IMR-90 (cell line): ENCODE measurements around the gene CHPF. TPM values are rescaled to one million over a fixed set of nuclear protein-coding genes. Genes with fewer than 3 reads are reported as not detected.

ENCODE experiments used
- ATAC-seq: fragments of 200-7000 bp; cut with Tn5 transposase; 2 replicates; pipeline ENCODE4 v1.9.1; 2020; ENCODE audit warnings: low read depth, mild to moderate bottlenecking, moderate library complexity
- BruUV-seq: library from RNA; stranded (reverse); fragments of 400-500 nt; replicated peaks from 2 replicates; lab custom pipeline; 2021; lab: Mats Ljungman, UMichigan
- CTCF ChIA-PET: fragments of 300-600 bp; formaldehyde crosslinking; extraction: SDS; loops from one replicate; lab custom pipeline; 2021; ENCODE audit warnings: antibody characterized with exemption; lab: Yijun Ruan, JAX
- POLR2A ChIA-PET: fragments of 300-600 bp; sonication (Branson Sonifier 250); formaldehyde crosslinking; loops from one replicate; lab custom pipeline; 2022; ENCODE audit warnings: antibody characterized with exemption; ENCODE audit not compliant: unreplicated experiment; lab: Charles Lee
- DNase-seq: peaks from one replicate; pipeline ENCODE4 v3.0.0; 2013
- H2AFZ ChIP-seq: replicated peaks from 2 replicates; pipeline ENCODE3; 2013; ENCODE audit warnings: low read length, mild to moderate bottlenecking; ENCODE audit not compliant: poor library complexity
- H2AK5ac ChIP-seq: 2 replicates; pipeline ENCODE4 v1.6.1; 2013; ENCODE audit warnings: low read depth, low read length, inconsistent platforms
- H2AK9ac ChIP-seq: replicated peaks from 2 replicates; pipeline ENCODE3; 2013; ENCODE audit warnings: mild to moderate bottlenecking, low read depth, low read length, moderate library complexity; ENCODE audit not compliant: poor library complexity
- H2BK120ac ChIP-seq: 2 replicates; pipeline ENCODE4 v1.6.1; 2013; ENCODE audit warnings: low read depth, low read length, inconsistent platforms
- H2BK15ac ChIP-seq: 3 replicates; pipeline ENCODE4 v1.6.1; 2013; ENCODE audit warnings: low read depth, low read length, inconsistent platforms
- H2BK20ac ChIP-seq: 2 replicates; pipeline ENCODE4 v1.6.1; 2013; ENCODE audit warnings: low read depth, mild to moderate bottlenecking, inconsistent platforms, low read length, moderate library complexity
- H2BK5ac ChIP-seq: 2 replicates; pipeline ENCODE4 v1.6.1; 2013; ENCODE audit warnings: mild to moderate bottlenecking, low read depth, low read length, inconsistent platforms; ENCODE audit not compliant: poor library complexity, severe bottlenecking
- H3K14ac ChIP-seq: replicated peaks from 2 replicates; pipeline ENCODE4 v1.6.1; 2013; ENCODE audit warnings: low read depth, low read length, inconsistent platforms
- H3K18ac ChIP-seq: 2 replicates; pipeline ENCODE4 v1.6.1; 2013; ENCODE audit warnings: low read depth, low read length, control low read depth
- H3K23ac ChIP-seq: 2 replicates; pipeline ENCODE4 v1.6.1; 2013; ENCODE audit warnings: low read depth, low read length, inconsistent platforms
- H3K27ac ChIP-seq: 2 replicates; pipeline ENCODE4 v1.5.1; 2013; ENCODE audit warnings: mild to moderate bottlenecking, control low read depth, low read length; ENCODE audit not compliant: insufficient read depth
- H3K27me3 ChIP-seq: 2 replicates; pipeline ENCODE4 v1.6.1; 2013; ENCODE audit warnings: low read length; ENCODE audit not compliant: control insufficient read depth, insufficient read depth
- H3K36me3 ChIP-seq: 2 replicates; pipeline ENCODE4 v1.6.1; 2013; ENCODE audit warnings: low read length, mixed read lengths; ENCODE audit not compliant: control insufficient read depth, insufficient read depth
- H3K4ac ChIP-seq: 2 replicates; pipeline ENCODE4 v1.6.1; 2013; ENCODE audit warnings: low read depth, low read length, inconsistent platforms
- H3K4me1 ChIP-seq: 2 replicates; pipeline ENCODE4 v1.6.1; 2013; ENCODE audit warnings: low read length, mixed read lengths; ENCODE audit not compliant: control insufficient read depth, insufficient read depth
- H3K4me2 ChIP-seq: 2 replicates; pipeline ENCODE4 v1.6.1; 2013; ENCODE audit warnings: low read depth, mild to moderate bottlenecking, control low read depth, low read length, moderate library complexity
- H3K4me3 ChIP-seq: 2 replicates; pipeline ENCODE4 v1.5.1; 2013; ENCODE audit warnings: low read depth, mild to moderate bottlenecking, control low read depth, low read length, moderate library complexity; ENCODE audit not compliant: insufficient read depth
- H3K56ac ChIP-seq: 2 replicates; pipeline ENCODE4 v1.6.1; 2013; ENCODE audit warnings: low read length, inconsistent platforms; ENCODE audit not compliant: insufficient read depth; ENCODE audit errors: extremely low read depth
- H3K79me1 ChIP-seq, 2 experiments: 2 replicates each; pipeline ENCODE4 v1.6.1; 2013; ENCODE audit warnings: low read length in 2 of 2, inconsistent platforms in 1 of 2, low read depth in 1 of 2
- H3K9ac ChIP-seq: 2 replicates; pipeline ENCODE4 v1.6.1; 2013; ENCODE audit warnings: low read depth, low read length, control low read depth
- H3K9me1 ChIP-seq: 2 replicates; pipeline ENCODE4 v1.6.1; 2013; ENCODE audit warnings: low read length, inconsistent platforms; ENCODE audit not compliant: insufficient read depth
- H3K9me3 ChIP-seq: 2 replicates; pipeline ENCODE4 v1.6.1; 2013; ENCODE audit warnings: low read length; ENCODE audit not compliant: control insufficient read depth, insufficient read depth
- H4K20me1 ChIP-seq: 2 replicates; pipeline ENCODE4 v1.6.1; 2013; ENCODE audit warnings: low read length, inconsistent platforms; ENCODE audit not compliant: insufficient read depth
- H4K5ac ChIP-seq: 2 replicates; pipeline ENCODE4 v1.6.1; 2013; ENCODE audit warnings: mild to moderate bottlenecking, low read depth, low read length, control low read depth
- H4K8ac ChIP-seq, 2 experiments: 2 replicates each; pipeline ENCODE4 v1.6.1; 2013; ENCODE audit warnings: low read depth in 2 of 2, low read length in 2 of 2, control low read depth in 1 of 2, inconsistent platforms in 1 of 2
- H4K91ac ChIP-seq: 2 replicates; pipeline ENCODE4 v1.6.1; 2013; ENCODE audit warnings: low read depth, low read length, inconsistent platforms; ENCODE audit not compliant: insufficient read depth
- CEBPB ChIP-seq: IDR thresholded peaks from 2 replicates; pipeline ENCODE4 v1.6.1; 2012; ENCODE audit warnings: low read depth, low read length, improper control_type of control experiment
- FOS ChIP-seq: fragments of 150-350 bp; IDR thresholded peaks from 2 replicates; pipeline ENCODE4 v1.6.1; 2016; ENCODE audit warnings: low read depth, low read length
- MAZ ChIP-seq: IDR thresholded peaks from 2 replicates; pipeline ENCODE4 v1.6.1; 2012; ENCODE audit warnings: low read depth, mild to moderate bottlenecking, low read length, improper control_type of control experiment, moderate library complexity, borderline replicate concordance
- MXI1 ChIP-seq: IDR thresholded peaks from 2 replicates; pipeline ENCODE4 v1.6.1; 2012; ENCODE audit warnings: low read depth, mild to moderate bottlenecking, low read length, moderate library complexity, borderline replicate concordance
- NFE2L2 ChIP-seq: fragments of 150-350 bp; IDR thresholded peaks from 2 replicates; pipeline ENCODE4 v1.6.1; 2016; ENCODE audit warnings: low read depth, mild to moderate bottlenecking, low read length
- POLR2A ChIP-seq: IDR thresholded peaks from 2 replicates; pipeline ENCODE4 v1.6.1; 2012; ENCODE audit warnings: mild to moderate bottlenecking, low read depth, low read length
- RAD21 ChIP-seq: IDR thresholded peaks from 2 replicates; pipeline ENCODE4 v1.6.1; 2012; ENCODE audit warnings: low read length, improper control_type of control experiment
- RCOR1 ChIP-seq: IDR thresholded peaks from 2 replicates; pipeline ENCODE4 v1.6.1; 2012; ENCODE audit warnings: mild to moderate bottlenecking, low read length, improper control_type of control experiment; ENCODE audit not compliant: insufficient replicate concordance
- RFX5 ChIP-seq: IDR thresholded peaks from 2 replicates; pipeline ENCODE4 v1.8.0; 2012; ENCODE audit warnings: low read depth, mild to moderate bottlenecking, low read length, moderate library complexity
- SMC3 ChIP-seq: fragments of 150-350 bp; IDR thresholded peaks from 2 replicates; pipeline ENCODE4 v1.6.1; 2016; ENCODE audit warnings: low read depth, mild to moderate bottlenecking, antibody characterized with exemption, low read length, moderate library complexity
- WGBS, 2 experiments: methylation state at CpG; one replicate each; pipeline versions ENCODE4 v1.1.5 to v1.1.7; 2013; ENCODE audit warnings: missing lambda C conversion rate in 2 of 2; ENCODE audit not compliant: insufficient read length in 1 of 2; ENCODE audit errors: extremely low coverage in 2 of 2; 5-methylcytosine and 5-hydroxymethylcytosine counted together
- dilution Hi-C: fragments of 300-500 bp; cut with HindIII; formaldehyde crosslinking; loops from one replicate; pipeline ENCODE4 v1.14.3; 2018; ENCODE audit warnings: low sequenced_read_pairs; ENCODE audit not compliant: unreplicated experiment
- in situ Hi-C: fragments of 300-500 bp; cut with MboI; formaldehyde crosslinking; loops from 3 replicates; pipeline ENCODE4 v1.14.3; 2019; ENCODE audit warnings: low sequenced_read_pairs, inconsistent platforms, mixed read lengths
- intact Hi-C: fragments of 100-400 bp; cut with micrococcal nuclease; formaldehyde crosslinking; loops from 2 replicates; pipeline ENCODE4 v1.10.0; 2022
- polyA plus RNA-seq, 3 experiments: library from polyadenylated mRNA; depleted of rRNA; stranded (reverse); fragments of >200 nt; gene quantifications; 2 replicates each; pipeline ENCODE4 v1.2.3, GENCODE V29; 2012; ENCODE audit warnings: low replicate concordance in 1 of 3
- total RNA-seq: library from RNA; depleted of rRNA; stranded (reverse); fragments of >200 nt; gene quantifications from 2 replicates; pipeline ENCODE4 v1.2.3, GENCODE V29; 2012
- TF ChIP-seq, protein P1 (sequence below): conservative IDR thresholded peaks from 2 replicates; pipeline ENCODE4 v1.5.1; 2012; ENCODE audit warnings: mild to moderate bottlenecking, low read depth, low read length, improper control_type of control experiment
- TF ChIP-seq, protein P2 (sequence below): fragments of 150-350 bp; IDR thresholded peaks from 2 replicates; pipeline ENCODE4 v1.6.1; 2017; ENCODE audit warnings: mild to moderate bottlenecking, antibody characterized with exemption, low read length, low read depth
- TF ChIP-seq, protein P3 (sequence below): fragments of 150-350 bp; IDR thresholded peaks from 2 replicates; pipeline ENCODE4 v1.6.1; 2016; ENCODE audit warnings: low read depth, mild to moderate bottlenecking, low read length, moderate library complexity, borderline replicate concordance

The CHPF gene
- total and polyA plus RNA-seq, 2 of the 4 experiments (the other 2 are of a cell fraction), result 24.0 to 115 TPM

DNA sequence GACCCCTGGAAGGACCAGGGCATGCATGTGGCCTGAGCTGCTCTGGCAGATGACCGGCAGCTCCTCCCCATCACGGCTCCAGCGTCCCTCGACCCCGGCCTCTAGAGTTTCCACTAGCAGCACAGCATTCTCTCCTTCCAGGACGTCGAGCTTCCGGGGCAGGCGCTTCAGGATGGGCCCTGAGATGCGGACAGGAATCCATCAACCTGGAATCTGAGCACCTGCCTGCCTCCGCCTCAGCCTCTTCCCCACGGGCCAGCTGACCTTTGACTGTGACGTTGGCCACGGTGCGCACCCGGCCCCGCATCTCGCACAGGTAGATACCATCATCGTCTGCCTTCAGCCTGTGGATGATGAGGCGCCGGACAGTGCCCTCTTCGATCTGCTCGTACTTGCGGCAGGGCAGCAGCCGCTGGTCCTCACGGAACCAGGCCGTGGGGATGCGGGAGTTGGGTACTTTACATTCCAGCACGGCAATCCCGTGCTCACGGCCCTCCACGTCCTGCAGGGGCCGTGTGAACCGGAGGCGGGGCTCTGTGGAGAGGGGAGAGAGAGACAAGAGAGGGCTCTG is 24.3 kb upstream of the CHPF start:
- BruUV-seq, result no TSS peak

More for the DNA sequence above, 24.3 kb upstream of the CHPF start:
- peaks cover 8% of the 10 kb centered on the region; the same call in 1 of the 2 replicates for H3K9me1 ChIP-seq
- no peak for DNase-seq
- H2AFZ ChIP-seq, result peak overlapping the region; percentile 15
- H3K79me1 ChIP-seq, result peaks cover 11 to 18% of the 10 kb centered on the region in 2 experiments
- no peaks in the 10 kb centered on the region for H3K9me3 ChIP-seq
- no peak overlapping the region for H2BK15ac ChIP-seq
- H3K36me3 ChIP-seq, result peaks cover 26% of the 10 kb centered on the region
- intact Hi-C loops (no loop called here), in situ Hi-C loops (no loop called here), dilution Hi-C loops (no loop called here)
- 91% methylated on average over 25 of the region's 35 CpGs; no CpG with 5 or more reads in 1 of the 2 experiments for WGBS, 2 experiments
- H3K9ac ChIP-seq, result no peak overlapping the region
- TF ChIP-seq RFX5, result no peak
- TF ChIP-seq, protein P1, sequence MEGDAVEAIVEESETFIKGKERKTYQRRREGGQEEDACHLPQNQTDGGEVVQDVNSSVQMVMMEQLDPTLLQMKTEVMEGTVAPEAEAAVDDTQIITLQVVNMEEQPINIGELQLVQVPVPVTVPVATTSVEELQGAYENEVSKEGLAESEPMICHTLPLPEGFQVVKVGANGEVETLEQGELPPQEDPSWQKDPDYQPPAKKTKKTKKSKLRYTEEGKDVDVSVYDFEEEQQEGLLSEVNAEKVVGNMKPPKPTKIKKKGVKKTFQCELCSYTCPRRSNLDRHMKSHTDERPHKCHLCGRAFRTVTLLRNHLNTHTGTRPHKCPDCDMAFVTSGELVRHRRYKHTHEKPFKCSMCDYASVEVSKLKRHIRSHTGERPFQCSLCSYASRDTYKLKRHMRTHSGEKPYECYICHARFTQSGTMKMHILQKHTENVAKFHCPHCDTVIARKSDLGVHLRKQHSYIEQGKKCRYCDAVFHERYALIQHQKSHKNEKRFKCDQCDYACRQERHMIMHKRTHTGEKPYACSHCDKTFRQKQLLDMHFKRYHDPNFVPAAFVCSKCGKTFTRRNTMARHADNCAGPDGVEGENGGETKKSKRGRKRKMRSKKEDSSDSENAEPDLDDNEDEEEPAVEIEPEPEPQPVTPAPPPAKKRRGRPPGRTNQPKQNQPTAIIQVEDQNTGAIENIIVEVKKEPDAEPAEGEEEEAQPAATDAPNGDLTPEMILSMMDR, result no peak
- TF ChIP-seq RCOR1, result no peak
- TF ChIP-seq MXI1, result no peak
- TF ChIP-seq RAD21, result no peak
- no peak for TF ChIP-seq FOS
- no peak for TF ChIP-seq NFE2L2
- no peak for TF ChIP-seq POLR2A
- TF ChIP-seq, protein P2, sequence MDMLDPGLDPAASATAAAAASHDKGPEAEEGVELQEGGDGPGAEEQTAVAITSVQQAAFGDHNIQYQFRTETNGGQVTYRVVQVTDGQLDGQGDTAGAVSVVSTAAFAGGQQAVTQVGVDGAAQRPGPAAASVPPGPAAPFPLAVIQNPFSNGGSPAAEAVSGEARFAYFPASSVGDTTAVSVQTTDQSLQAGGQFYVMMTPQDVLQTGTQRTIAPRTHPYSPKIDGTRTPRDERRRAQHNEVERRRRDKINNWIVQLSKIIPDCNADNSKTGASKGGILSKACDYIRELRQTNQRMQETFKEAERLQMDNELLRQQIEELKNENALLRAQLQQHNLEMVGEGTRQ, result no peak
- no peak for TF ChIP-seq MAZ
- TF ChIP-seq, protein P3, sequence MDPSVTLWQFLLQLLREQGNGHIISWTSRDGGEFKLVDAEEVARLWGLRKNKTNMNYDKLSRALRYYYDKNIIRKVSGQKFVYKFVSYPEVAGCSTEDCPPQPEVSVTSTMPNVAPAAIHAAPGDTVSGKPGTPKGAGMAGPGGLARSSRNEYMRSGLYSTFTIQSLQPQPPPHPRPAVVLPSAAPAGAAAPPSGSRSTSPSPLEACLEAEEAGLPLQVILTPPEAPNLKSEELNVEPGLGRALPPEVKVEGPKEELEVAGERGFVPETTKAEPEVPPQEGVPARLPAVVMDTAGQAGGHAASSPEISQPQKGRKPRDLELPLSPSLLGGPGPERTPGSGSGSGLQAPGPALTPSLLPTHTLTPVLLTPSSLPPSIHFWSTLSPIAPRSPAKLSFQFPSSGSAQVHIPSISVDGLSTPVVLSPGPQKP, result no peak
- no peak for TF ChIP-seq CEBPB
- no peak for TF ChIP-seq SMC3
- no peak overlapping the region for H4K8ac ChIP-seq
- POLR2A ChIA-PET, result no interaction called here
- H3K23ac ChIP-seq, result no peak overlapping the region
- no peak overlapping the region for H3K18ac ChIP-seq
- no peak overlapping the region for H4K5ac ChIP-seq
- H4K20me1 ChIP-seq, result peaks cover 8% of the 10 kb centered on the region; the same call in 1 of the 2 replicates
- H3K4me3 ChIP-seq, result no peak overlapping the region
- no peak overlapping the region for H2AK9ac ChIP-seq
- no peak overlapping the region for H3K4me2 ChIP-seq
- no peak overlapping the region for H3K56ac ChIP-seq
- H3K27me3 ChIP-seq, result no peaks in the 10 kb centered on the region; the same call in 1 of the 2 replicates
- H3K27ac ChIP-seq, result no peak overlapping the region
- no peak overlapping the region for H2BK120ac ChIP-seq
- no peak for ATAC-seq
- no peak overlapping the region for H2BK20ac ChIP-seq
- CTCF ChIA-PET, result no interaction called here
- H3K4ac ChIP-seq, result no peak overlapping the region
- H4K91ac ChIP-seq, result no peak overlapping the region
- no peak overlapping the region for H2AK5ac ChIP-seq
- no peak overlapping the region for H2BK5ac ChIP-seq
- no peak overlapping the region for H3K14ac ChIP-seq
- H3K4me1 ChIP-seq, result peaks cover 10% of the 10 kb centered on the region
